SK-N-SH (cell line): Measurements from ENCODE around the gene GJA3. TPM values are rescaled to one million over a fixed set of nuclear protein-coding genes. Genes with fewer than 3 reads are reported as not detected.

Experiments
- CTCF ChIA-PET: fragments of 300-600, 350-600 bp; formaldehyde crosslinking; extraction: SDS; loops from one replicate; lab custom pipeline; 2021; lab: Yijun Ruan, JAX
- POLR2A ChIA-PET: fragments of 350-600 bp; sonication (Branson Sonifier 250); formaldehyde crosslinking; extraction: SDS; loops from one replicate; lab custom pipeline; 2020; ENCODE audit warnings: antibody characterized with exemption, inconsistent platforms; lab: Yijun Ruan, JAX
- DNase-seq: peaks from one replicate; pipeline ENCODE4 v3.0.0; 2012
- H2AFZ ChIP-seq: fragments of 200-600 bp; sonication (generic); 2 replicates; pipeline ENCODE4 v1.8.1; 2016; ENCODE audit warnings: antibody characterized with exemption, mild to moderate bottlenecking, low read depth
- H3F3A ChIP-seq: fragments of 200-600 bp; sonication (generic); replicated peaks from 2 replicates; pipeline ENCODE3; 2016; ENCODE audit warnings: antibody characterized with exemption, mild to moderate bottlenecking; ENCODE audit not compliant: insufficient read depth
- H3K27ac ChIP-seq, 2 experiments: fragments of 200-500 bp in 1 of 2; fragments of 200-600 bp in 1 of 2; sonication (Bioruptor generic) in 1 of 2; sonication (generic), shearing (Covaris generic) in 1 of 2; 2 replicates each; pipeline versions ENCODE4 v1.5.1 to v1.6.1; 2014 to 2016; ENCODE audit warnings: low read depth in 2 of 2, inconsistent platforms in 1 of 2, low read length in 1 of 2, mild to moderate bottlenecking in 1 of 2, mixed read lengths in 1 of 2
- H3K27me3 ChIP-seq: fragments of 200-600 bp; sonication (generic), shearing (Covaris generic); 2 replicates; pipeline ENCODE4 v1.6.1; 2016; ENCODE audit warnings: mixed run types; ENCODE audit not compliant: insufficient read depth
- H3K36me3 ChIP-seq, 2 experiments: fragments of 200-500 bp in 1 of 2; fragments of 200-600 bp in 1 of 2; sonication (Bioruptor generic) in 1 of 2; sonication (generic) in 1 of 2; replicated peaks in 1 of 2; 2 replicates each; pipeline versions ENCODE3 to v1.5.1; 2014 to 2016; ENCODE audit warnings: low read length in 1 of 2, mild to moderate bottlenecking in 1 of 2; ENCODE audit not compliant: insufficient read depth in 2 of 2, control insufficient read depth in 1 of 2
- H3K4me1 ChIP-seq, 2 experiments: fragments of 200-500 bp in 1 of 2; fragments of 200-600 bp in 1 of 2; sonication (Bioruptor generic) in 1 of 2; sonication (generic), shearing (Covaris generic) in 1 of 2; 2 replicates each; pipeline versions ENCODE4 v1.5.1 to v1.6.1; 2014 to 2016; ENCODE audit warnings: low read depth in 1 of 2, low read length in 1 of 2, mixed run types in 1 of 2; ENCODE audit not compliant: insufficient read depth in 2 of 2, control insufficient read depth in 1 of 2
- H3K4me2 ChIP-seq: fragments of 200-600 bp; sonication (generic), shearing (Covaris generic); 2 replicates; pipeline ENCODE4 v1.6.1; 2017; ENCODE audit warnings: mixed run types
- H3K4me3 ChIP-seq, 2 experiments: fragments of 200-500 bp in 1 of 2; fragments of 200-600 bp in 1 of 2; sonication (Bioruptor generic) in 1 of 2; sonication (generic), shearing (Covaris generic) in 1 of 2; 2 replicates each; pipeline versions ENCODE4 v1.5.1 to v1.8.1; 2014 to 2016; ENCODE audit warnings: low read depth in 2 of 2, inconsistent platforms in 1 of 2, low read length in 1 of 2, mild to moderate bottlenecking in 1 of 2, mixed read lengths in 1 of 2, moderate library complexity in 1 of 2
- H3K79me2 ChIP-seq: fragments of 200-600 bp; sonication (generic); 2 replicates; pipeline ENCODE4 v1.8.1; 2017; ENCODE audit warnings: mild to moderate bottlenecking; ENCODE audit not compliant: insufficient read depth
- H3K9ac ChIP-seq: fragments of 200-600 bp; sonication (generic); 2 replicates; pipeline ENCODE4 v1.6.1; 2017; ENCODE audit warnings: mixed run types
- H3K9me2 ChIP-seq: fragments of 200-600 bp; sonication (generic); 2 replicates; pipeline ENCODE4 v1.6.1; 2017; ENCODE audit warnings: mixed run types
- H3K9me3 ChIP-seq: fragments of 200-600 bp; sonication (generic); 2 replicates; pipeline ENCODE4 v1.6.1; 2017; ENCODE audit warnings: mixed run types, mild to moderate bottlenecking, moderate library complexity
- H4K20me1 ChIP-seq: fragments of 200-600 bp; sonication (generic); 2 replicates; pipeline ENCODE4 v1.6.1; 2017; ENCODE audit warnings: mild to moderate bottlenecking, mixed run types; ENCODE audit not compliant: insufficient read depth
- MAX ChIP-seq: IDR thresholded peaks from 2 replicates; pipeline ENCODE4 v1.4.0; 2012; ENCODE audit warnings: low read depth
- MXI1 ChIP-seq: IDR thresholded peaks from 2 replicates; pipeline ENCODE4 v1.6.1; 2012; ENCODE audit warnings: mild to moderate bottlenecking, low read depth, low read length, improper control_type of control experiment
- RAD21 ChIP-seq: IDR thresholded peaks from 2 replicates; pipeline ENCODE4 v1.6.1; 2012; ENCODE audit warnings: mild to moderate bottlenecking, low read length
- RCOR1 ChIP-seq: fragments of 150-350 bp; IDR thresholded peaks from 2 replicates; pipeline ENCODE4 v1.6.1; 2017; ENCODE audit warnings: antibody characterized with exemption, low read length
- REST ChIP-seq: IDR thresholded peaks from 2 replicates; pipeline ENCODE4 v1.6.1; 2012; ENCODE audit warnings: mild to moderate bottlenecking, low read depth, low read length, moderate library complexity
- RFX5 ChIP-seq: IDR thresholded peaks from 2 replicates; pipeline ENCODE4 v1.6.1; 2012; ENCODE audit warnings: mild to moderate bottlenecking, improper control_type of control experiment, low read length
- RXRA ChIP-seq: IDR thresholded peaks from 2 replicates; pipeline ENCODE4 v1.4.0; 2012; ENCODE audit warnings: low read depth, mild to moderate bottlenecking, borderline replicate concordance
- SMC3 ChIP-seq: IDR thresholded peaks from 2 replicates; pipeline ENCODE4 v1.6.1; 2012; ENCODE audit warnings: low read depth, low read length, improper control_type of control experiment
- TAF1 ChIP-seq: IDR thresholded peaks from 2 replicates; pipeline ENCODE4 v1.6.1; 2012; ENCODE audit warnings: low read depth, mild to moderate bottlenecking, low read length, moderate library complexity, borderline replicate concordance
- TCF12 ChIP-seq: IDR thresholded peaks from 2 replicates; pipeline ENCODE4 v1.4.0; 2012
- USF1 ChIP-seq: IDR thresholded peaks from 2 replicates; pipeline ENCODE4 v1.4.0; 2012; ENCODE audit warnings: low read depth, borderline replicate concordance
- WGBS: methylation state at CpG from one replicate; pipeline ENCODE4 v1.1.6; 2017; ENCODE audit warnings: low lambda C conversion rate; 5-methylcytosine and 5-hydroxymethylcytosine counted together
- polyA plus RNA-seq, 3 experiments: library from polyadenylated mRNA; depleted of rRNA; stranded (reverse); fragments of >200 nt; gene quantifications; 2 replicates each; pipeline ENCODE4 v1.2.3, GENCODE V29; 2012

The GJA3 gene
- polyA plus RNA-seq, 1 of the 3 experiments (the other 2 are of a cell fraction), result not detected

- no peak for DNase-seq
- no peaks in the 10 kb centered on the region for H3K36me3 ChIP-seq
Observed at GRCh38 chr13:20151612-20152011, 9.2 kb downstream of the GJA3 start.

More at GRCh38 chr13:20151612-20152011, 9.2 kb downstream of the GJA3 start:
- ChIA-PET POLR2A (no interaction called here), CTCF (interaction anchor here (1.5 kb wide), 1 partner anchor 30 kb away, joined by 3 read pairs; no protein-coding TSS in a partner anchor)
- Histone ChIP-seq H3K4me1 (no peaks in the 10 kb centered on the region), H3K9me3 (no peaks in the 10 kb centered on the region), H3K9me2 (no peaks in the 10 kb centered on the region), H2AFZ (no peak overlapping the region), H3K4me2 (no peak overlapping the region), H4K20me1 (no peaks in the 10 kb centered on the region), H3F3A (peaks cover 4% of the 10 kb centered on the region), H3K4me3 (no peak overlapping the region), H3K27me3 (peaks cover 79% of the 10 kb centered on the region), H3K27ac (no peak overlapping the region), H3K79me2 (no peaks in the 10 kb centered on the region), H3K9ac (no peak overlapping the region)
- WGBS, result 37% methylated on average over 11 of the region's 11 CpGs
- no peak for TF ChIP-seq TAF1
- no peak for TF ChIP-seq TCF12
- TF ChIP-seq USF1, result no peak
- no peak for TF ChIP-seq RFX5
- no peak for TF ChIP-seq MXI1
- TF ChIP-seq RCOR1, result no peak
- TF ChIP-seq SMC3, result no peak
- no peak for TF ChIP-seq RAD21
- no peak for TF ChIP-seq REST
- TF ChIP-seq MAX, result no peak
- TF ChIP-seq RXRA, result no peak
